Raji (cell line): ENCODE results near the gene MMGT1.

Experiments used
- POLR2A ChIP-seq: IDR thresholded peaks from 2 replicates; pipeline ENCODE4 v1.6.1; 2011; ENCODE audit warnings: low read depth, low read length, control low read depth; ENCODE audit not compliant: insufficient read depth

Gene MMGT1

GRCh38 chrX:135973548-135974278, at the start of gene MMGT1:
TSS of gene MMGT1 (minus strand) at chrX:135973988. CDS start at chrX:135973675, 313 bp downstream.
- 0 out of 2 replicates have a peak, but pooled peaks have one; percentile 44 for TF ChIP-seq POLR2A

- no peak for TF ChIP-seq POLR2A
Observed at GRCh38 chrX:136021903-136022302, 48.1 kb upstream of the MMGT1 start.

- no peak for TF ChIP-seq POLR2A
Observed at GRCh38 chrX:136021160-136021559, 47.4 kb upstream of the MMGT1 start.

GRCh38 chrX:136019226-136019625, 45.4 kb upstream of the MMGT1 start:
- no peak for TF ChIP-seq POLR2A

GRCh38 chrX:136016881-136017280, 43.1 kb upstream of the MMGT1 start:
- no peak for TF ChIP-seq POLR2A

GRCh38 chrX:136015016-136015415, 41.2 kb upstream of the MMGT1 start:
- TF ChIP-seq POLR2A, result no peak

- TF ChIP-seq POLR2A, result no peak
Observed at GRCh38 chrX:135988245-135988644, 14.5 kb upstream of the MMGT1 start.

GRCh38 chrX:135985973-135986310, 12.2 kb upstream of the MMGT1 start:
- no peak for TF ChIP-seq POLR2A

- TF ChIP-seq POLR2A, result peak; percentile 69
Observed at GRCh38 chrX:135985157-135985972, 11.6 kb upstream of the MMGT1 start, which contains the start of gene SLC9A6. TSS of gene SLC9A6 (plus strand) at chrX:135985435. CDS start at chrX:135985659, 224 bp downstream.

GRCh38 chrX:135984791-135985156, 11.0 kb upstream of the MMGT1 start:
- TF ChIP-seq POLR2A, result no peak

- no peak for TF ChIP-seq POLR2A
Observed at GRCh38 chrX:135984256-135984655, 10.5 kb upstream of the MMGT1 start.

GRCh38 chrX:135982860-135983259, 9.1 kb upstream of the MMGT1 start:
- no peak for TF ChIP-seq POLR2A

- no peak for TF ChIP-seq POLR2A
Observed at GRCh38 chrX:135981668-135982067, 7.9 kb upstream of the MMGT1 start.

GRCh38 chrX:135981010-135981409, 7.2 kb upstream of the MMGT1 start:
- TF ChIP-seq POLR2A, result no peak

GRCh38 chrX:135977611-135978010, 3.8 kb upstream of the MMGT1 start:
- no peak for TF ChIP-seq POLR2A

GRCh38 chrX:135975421-135975820, 1.6 kb upstream of the MMGT1 start:
- TF ChIP-seq POLR2A, result no peak
